Breast epithelium (tissue), 4 donors: ENCODE measurements around the gene H2BK1. TPM values are rescaled to one million over a fixed set of nuclear protein-coding genes. Genes with fewer than 3 reads are reported as not detected.

Source experiments
- DNase-seq, 2 donors: peaks; one replicate each; pipeline ENCODE4 v3.0.0-alpha.2; 2019; ENCODE audit warnings: low spot score in 2 of 2
- H3K27ac ChIP-seq, 2 donors: fragments of 200-600 bp; sonication (generic) in 1 of 2; one replicate each; pipeline ENCODE4 v1.5.1; 2016 to 2019; ENCODE audit warnings: mild to moderate bottlenecking in 1 of 2
- H3K27me3 ChIP-seq, 2 donors: fragments of 200-600 bp; sonication (generic) in 1 of 2; one replicate each; pipeline versions ENCODE4 v1.5.1 to v1.6.0; 2017 to 2019; ENCODE audit warnings: control low read depth in 1 of 2, mild to moderate bottlenecking in 1 of 2
- H3K36me3 ChIP-seq: fragments of 200-600 bp; one replicate; pipeline ENCODE4 v1.5.1; 2019
- H3K4me1 ChIP-seq, 2 donors: fragments of 200-600 bp; sonication (generic); one replicate each; pipeline ENCODE4 v1.5.1; 2016 to 2019; ENCODE audit warnings: control low read depth in 1 of 2
- H3K4me3 ChIP-seq, 3 donors: fragments of 200-600 bp; sonication (generic); 1 replicate in 2 of 3; 2 replicates in 1 of 3; pipeline ENCODE4 v1.5.1; 2016 to 2019; ENCODE audit warnings: mild to moderate bottlenecking in 3 of 3, moderate library complexity in 2 of 3
- H3K9me3 ChIP-seq, 2 donors: fragments of 200-600 bp; sonication (generic) in 1 of 2; one replicate each; pipeline ENCODE4 v1.5.1; 2016 to 2019; ENCODE audit warnings: control low read depth in 1 of 2
- POLR2A ChIP-seq: fragments of 450-650 bp; IDR thresholded peaks from one replicate; pipeline ENCODE4 v1.6.1; 2016; ENCODE audit warnings: antibody characterized with exemption, mild to moderate bottlenecking, moderate library complexity
- POLR2AphosphoS5 ChIP-seq, 3 donors: sonication (generic); formaldehyde crosslinking; IDR thresholded peaks; one replicate each; pipeline ENCODE4 v1.6.1; 2017; ENCODE audit warnings: antibody characterized with exemption in 3 of 3
- intact Hi-C: fragments of 100-400 bp; cut with DNase I; formaldehyde crosslinking; loops from one replicate; pipeline ENCODE4 v1.15.1; 2023; ENCODE audit warnings: low total_unique reads
- total RNA-seq, 3 donors: library from RNA; depleted of rRNA; stranded (reverse); fragments of >200 nt; gene quantifications; one replicate each; pipeline ENCODE4 v1.1.0, GENCODE V29; 2016
- TF ChIP-seq, protein P1 (sequence below), 3 donors: fragments of 450-650 bp; IDR thresholded peaks; one replicate each; pipeline ENCODE4 v1.5.1; 2016 to 2017; ENCODE audit warnings: antibody characterized with exemption in 3 of 3, mild to moderate bottlenecking in 3 of 3, moderate library complexity in 3 of 3

The H2BK1 gene
- total RNA-seq, 3 donors from 2014 or later = not detected

- H3K4me3 ChIP-seq = peak overlapping the region; percentile 24 to 70 (median 46)
- intact Hi-C loops = no loop called here
- peak overlapping the region in 1 of 2 donors; percentile 34 for H3K27ac ChIP-seq
Observed at GRCh38 chr7:151244841-151245346, 34.6 kb upstream of the H2BK1 start.

DNA sequence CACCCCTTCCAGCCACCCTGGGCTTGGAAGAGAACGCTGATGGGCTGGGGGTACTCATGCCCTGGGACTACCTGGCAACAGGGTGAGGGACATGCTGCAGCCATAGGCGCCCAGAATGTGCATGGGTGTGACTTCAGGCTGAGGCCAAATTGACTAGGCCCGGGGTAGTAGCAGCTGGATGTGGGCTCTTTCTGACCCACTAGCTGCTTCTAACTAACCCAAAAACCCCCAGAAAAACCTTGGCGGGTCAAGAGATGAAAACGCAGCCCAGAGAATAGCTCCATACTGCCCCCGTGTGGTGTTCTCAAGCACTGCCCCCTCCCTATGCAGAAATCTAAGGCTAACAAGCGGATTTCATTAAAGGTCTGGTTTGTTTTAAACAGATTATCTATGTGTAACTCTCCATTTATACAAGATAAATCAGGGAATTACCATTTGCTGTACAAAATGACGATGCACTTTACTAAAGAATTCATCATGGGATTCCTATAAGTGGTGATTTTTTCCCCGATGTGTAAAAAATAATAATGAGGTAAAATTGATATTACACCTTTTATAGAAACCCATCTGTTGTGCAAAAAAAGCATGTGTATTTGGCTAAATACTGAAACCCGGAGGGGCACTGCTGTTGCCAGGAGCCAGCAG, 34.0 kb upstream of the H2BK1 start:
- intact Hi-C loops = no loop called here

More at GRCh38 chr7:151244841-151245346, 34.6 kb upstream of the H2BK1 start:
- TF ChIP-seq, protein P1, sequence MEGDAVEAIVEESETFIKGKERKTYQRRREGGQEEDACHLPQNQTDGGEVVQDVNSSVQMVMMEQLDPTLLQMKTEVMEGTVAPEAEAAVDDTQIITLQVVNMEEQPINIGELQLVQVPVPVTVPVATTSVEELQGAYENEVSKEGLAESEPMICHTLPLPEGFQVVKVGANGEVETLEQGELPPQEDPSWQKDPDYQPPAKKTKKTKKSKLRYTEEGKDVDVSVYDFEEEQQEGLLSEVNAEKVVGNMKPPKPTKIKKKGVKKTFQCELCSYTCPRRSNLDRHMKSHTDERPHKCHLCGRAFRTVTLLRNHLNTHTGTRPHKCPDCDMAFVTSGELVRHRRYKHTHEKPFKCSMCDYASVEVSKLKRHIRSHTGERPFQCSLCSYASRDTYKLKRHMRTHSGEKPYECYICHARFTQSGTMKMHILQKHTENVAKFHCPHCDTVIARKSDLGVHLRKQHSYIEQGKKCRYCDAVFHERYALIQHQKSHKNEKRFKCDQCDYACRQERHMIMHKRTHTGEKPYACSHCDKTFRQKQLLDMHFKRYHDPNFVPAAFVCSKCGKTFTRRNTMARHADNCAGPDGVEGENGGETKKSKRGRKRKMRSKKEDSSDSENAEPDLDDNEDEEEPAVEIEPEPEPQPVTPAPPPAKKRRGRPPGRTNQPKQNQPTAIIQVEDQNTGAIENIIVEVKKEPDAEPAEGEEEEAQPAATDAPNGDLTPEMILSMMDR (IDR thresholded peaks at IDR 0.05) = no peak
- TF ChIP-seq POLR2AphosphoS5 (IDR thresholded peaks at IDR 0.05) = no peak
- no peak for TF ChIP-seq POLR2A
- peaks cover 9 to 21% of the 10 kb centered on the region in 2 donors for H3K4me1 ChIP-seq
- H3K36me3 ChIP-seq = no peaks in the 10 kb centered on the region
- H3K9me3 ChIP-seq = no peaks in the 10 kb centered on the region
- H3K27me3 ChIP-seq = no peaks in the 10 kb centered on the region
- no peak for DNase-seq

GRCh38 chr7:151243408-151244195, 33.3 kb upstream of the H2BK1 start:
- intact Hi-C loops = no loop called here
- H3K9me3 ChIP-seq = no peaks in the 10 kb centered on the region
- H3K4me3 ChIP-seq = no peak overlapping the region
- H3K27me3 ChIP-seq = no peaks in the 10 kb centered on the region
- H3K36me3 ChIP-seq = no peaks in the 10 kb centered on the region
- H3K27ac ChIP-seq = no peak overlapping the region
- TF ChIP-seq, protein P1 (IDR thresholded peaks at IDR 0.05) = no peak
- TF ChIP-seq POLR2AphosphoS5 (IDR thresholded peaks at IDR 0.05) = no peak
- no peak for TF ChIP-seq POLR2A
- H3K4me1 ChIP-seq = peaks cover 9 to 21% of the 10 kb centered on the region in 2 donors
- DNase-seq = no peak

More for the DNA sequence above, 34.0 kb upstream of the H2BK1 start:
- TF ChIP-seq, protein P1 (IDR thresholded peaks at IDR 0.05) = peak; percentile 61 to 63 (median 62)
- no peak for TF ChIP-seq POLR2A
- Histone ChIP-seq H3K27ac (no peak overlapping the region), H3K27me3 (no peaks in the 10 kb centered on the region), H3K4me3 (peak overlapping the region in 1 of 3 donors; percentile 70), H3K36me3 (no peaks in the 10 kb centered on the region), H3K4me1 (peaks cover 9 to 21% of the 10 kb centered on the region in 2 donors), H3K9me3 (no peaks in the 10 kb centered on the region)
- no peak for DNase-seq

DNA sequence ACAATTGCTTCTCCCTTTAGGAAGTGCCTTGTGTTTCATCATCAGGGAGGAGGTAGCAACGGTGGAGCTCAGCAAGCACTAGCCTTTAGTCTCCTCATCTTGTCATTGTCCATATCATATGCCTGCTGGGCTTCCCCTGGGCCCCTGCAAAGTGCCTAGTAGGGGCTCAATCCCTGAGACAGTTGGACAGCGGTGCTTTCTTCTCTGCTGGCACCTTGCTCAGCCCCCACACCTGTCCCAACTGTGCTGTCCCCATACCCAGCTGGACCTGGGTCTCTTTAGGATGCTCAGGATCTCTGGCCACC, 32.7 kb upstream of the H2BK1 start:
- intact Hi-C loops = no loop called here
- Histone ChIP-seq H3K36me3 (no peaks in the 10 kb centered on the region), H3K4me1 (peaks cover 9 to 21% of the 10 kb centered on the region in 2 donors), H3K4me3 (no peak overlapping the region), H3K9me3 (no peaks in the 10 kb centered on the region), H3K27me3 (no peaks in the 10 kb centered on the region), H3K27ac (no peak overlapping the region)
- TF ChIP-seq, protein P1 (IDR thresholded peaks at IDR 0.05) = no peak
- TF ChIP-seq POLR2A (no peak), POLR2AphosphoS5 (IDR thresholded peaks at IDR 0.05) (no peak)
- no peak for DNase-seq
